HFFc6 (cell line): ENCODE data around the gene RNF13. TPM values are rescaled to one million over a fixed set of nuclear protein-coding genes. Genes with fewer than 3 reads are reported as not detected.

ENCODE experiments used
- DNase-seq: peaks from one replicate; pipeline ENCODE4 v3.0.0-alpha.2; 2018
- H3K27ac Mint-ChIP-seq: 2 replicates; pipeline ENCODE4 v1.8.0; 2020; ENCODE audit warnings: mild to moderate bottlenecking, mixed read lengths
- H3K27me3 Mint-ChIP-seq: 2 replicates; pipeline ENCODE4 v1.8.0; 2021; ENCODE audit warnings: mild to moderate bottlenecking, moderate library complexity, mixed read lengths; ENCODE audit not compliant: insufficient read depth
- H3K36me3 Mint-ChIP-seq: 2 replicates; pipeline ENCODE4 v1.8.0; 2021; ENCODE audit warnings: low read depth, mixed read lengths
- H3K4me1 Mint-ChIP-seq: 2 replicates; pipeline ENCODE4 v1.8.0; 2020; ENCODE audit warnings: low read depth, mixed read lengths
- H3K4me3 Mint-ChIP-seq: 2 replicates; pipeline ENCODE4 v1.8.0; 2020; ENCODE audit warnings: mild to moderate bottlenecking, moderate library complexity, mixed read lengths
- H3K9me3 Mint-ChIP-seq: 2 replicates; pipeline ENCODE4 v1.8.0; 2020; ENCODE audit warnings: mild to moderate bottlenecking, mixed read lengths
- long read RNA-seq: library from polyadenylated mRNA; unstranded; transcript quantifications from one replicate; pipeline ENCODE4 v2.0.0, GENCODE V29; 2019
- total RNA-seq, 6 experiments: library from RNA; stranded (reverse); fragmentation: NEBNext Ultra II Directional; extraction: Animal tissue kit (Norgen Biotek cat#: 25700); gene quantifications; 2 replicates in 1 of 6; 3 replicates in 5 of 6; pipeline ENCODE4 v1.2.3, GENCODE V29; 2021
- TF ChIP-seq, protein P1 (sequence below): fragments of 200-600 bp; sonication (generic); IDR thresholded peaks from 2 replicates; pipeline ENCODE4 v1.5.0; 2021; ENCODE audit warnings: antibody characterized with exemption, mild to moderate bottlenecking

The RNF13 gene, protein sequence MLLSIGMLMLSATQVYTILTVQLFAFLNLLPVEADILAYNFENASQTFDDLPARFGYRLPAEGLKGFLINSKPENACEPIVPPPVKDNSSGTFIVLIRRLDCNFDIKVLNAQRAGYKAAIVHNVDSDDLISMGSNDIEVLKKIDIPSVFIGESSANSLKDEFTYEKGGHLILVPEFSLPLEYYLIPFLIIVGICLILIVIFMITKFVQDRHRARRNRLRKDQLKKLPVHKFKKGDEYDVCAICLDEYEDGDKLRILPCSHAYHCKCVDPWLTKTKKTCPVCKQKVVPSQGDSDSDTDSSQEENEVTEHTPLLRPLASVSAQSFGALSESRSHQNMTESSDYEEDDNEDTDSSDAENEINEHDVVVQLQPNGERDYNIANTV
- 10 to 100 TPM; 20.5 to 33.7 (median 25.7) TPM for total RNA-seq
- long read RNA-seq, transcript RNF13-203 (10 exons, 2,843 nt) = major isoform, 23 of 36 reads
- long read RNA-seq, partial matches to known transcripts = 2 of 36 reads
- long read RNA-seq, other reads (novel, unspliced or antisense) = 5 of 36 reads

GRCh38 chr3:149812606-149813366, at the start of gene RNF13:
RNF13 (plus strand) TSS chr3:149813215; CDS start chr3:149846027, 32,812 bp downstream.
- DNase-seq = peak; percentile 95
- H3K36me3 Mint-ChIP-seq = no peaks in the 10 kb centered on the region
- no peaks in the 10 kb centered on the region; the same call in 1 of the 2 replicates for H3K27me3 Mint-ChIP-seq
- peak within 1 kb of the TSS; percentile 97 for H3K4me3 Mint-ChIP-seq
- no peaks in the 10 kb centered on the region for H3K9me3 Mint-ChIP-seq
- peaks cover 56% of the 10 kb centered on the region for H3K4me1 Mint-ChIP-seq
- TF ChIP-seq, protein P1, sequence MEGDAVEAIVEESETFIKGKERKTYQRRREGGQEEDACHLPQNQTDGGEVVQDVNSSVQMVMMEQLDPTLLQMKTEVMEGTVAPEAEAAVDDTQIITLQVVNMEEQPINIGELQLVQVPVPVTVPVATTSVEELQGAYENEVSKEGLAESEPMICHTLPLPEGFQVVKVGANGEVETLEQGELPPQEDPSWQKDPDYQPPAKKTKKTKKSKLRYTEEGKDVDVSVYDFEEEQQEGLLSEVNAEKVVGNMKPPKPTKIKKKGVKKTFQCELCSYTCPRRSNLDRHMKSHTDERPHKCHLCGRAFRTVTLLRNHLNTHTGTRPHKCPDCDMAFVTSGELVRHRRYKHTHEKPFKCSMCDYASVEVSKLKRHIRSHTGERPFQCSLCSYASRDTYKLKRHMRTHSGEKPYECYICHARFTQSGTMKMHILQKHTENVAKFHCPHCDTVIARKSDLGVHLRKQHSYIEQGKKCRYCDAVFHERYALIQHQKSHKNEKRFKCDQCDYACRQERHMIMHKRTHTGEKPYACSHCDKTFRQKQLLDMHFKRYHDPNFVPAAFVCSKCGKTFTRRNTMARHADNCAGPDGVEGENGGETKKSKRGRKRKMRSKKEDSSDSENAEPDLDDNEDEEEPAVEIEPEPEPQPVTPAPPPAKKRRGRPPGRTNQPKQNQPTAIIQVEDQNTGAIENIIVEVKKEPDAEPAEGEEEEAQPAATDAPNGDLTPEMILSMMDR = no peak
- H3K27ac Mint-ChIP-seq = peak within 1 kb of the TSS; percentile 99

GRCh38 chr3:149763565-149764195, 49.3 kb upstream of the RNF13 start:
- H3K9me3 Mint-ChIP-seq = no peaks in the 10 kb centered on the region

DNA sequence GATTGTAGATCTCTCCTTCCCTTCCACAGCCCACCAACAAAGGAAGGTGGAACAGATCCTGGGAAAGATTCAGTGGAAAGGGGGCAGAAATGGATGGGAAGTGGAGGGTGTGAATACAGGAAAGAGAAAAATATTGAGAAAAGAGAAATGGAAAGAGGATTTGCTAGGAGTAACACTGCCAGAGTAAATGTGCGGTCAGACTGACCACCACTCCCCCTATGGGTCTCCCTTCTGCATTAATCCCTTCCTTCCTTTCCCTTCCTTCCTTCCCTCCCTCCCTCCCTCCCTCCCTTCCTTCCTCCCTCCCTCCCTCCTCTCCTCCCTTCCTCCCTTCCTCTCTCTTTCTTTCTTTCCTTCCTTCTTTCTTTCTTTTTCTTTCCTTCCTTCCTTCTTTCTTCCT, 48.7 kb upstream of the RNF13 start:
- H3K27ac Mint-ChIP-seq = no peak overlapping the region
- DNase-seq = no peak
- H3K27me3 Mint-ChIP-seq = peaks cover 3% of the 10 kb centered on the region
- TF ChIP-seq, protein P1 = no peak
- no peaks in the 10 kb centered on the region for H3K36me3 Mint-ChIP-seq
- no peaks in the 10 kb centered on the region for H3K9me3 Mint-ChIP-seq
- H3K4me1 Mint-ChIP-seq = no peaks in the 10 kb centered on the region
- H3K4me3 Mint-ChIP-seq = no peak overlapping the region

More at GRCh38 chr3:149763565-149764195, 49.3 kb upstream of the RNF13 start:
- DNase-seq = no peak
- no peak overlapping the region for H3K27ac Mint-ChIP-seq
- no peaks in the 10 kb centered on the region for H3K36me3 Mint-ChIP-seq
- peaks cover 4% of the 10 kb centered on the region for H3K27me3 Mint-ChIP-seq
- no peaks in the 10 kb centered on the region for H3K4me1 Mint-ChIP-seq
- H3K4me3 Mint-ChIP-seq = no peak overlapping the region
- TF ChIP-seq, protein P1 = no peak

GRCh38 chr3:149765762-149766334, 47.2 kb upstream of the RNF13 start:
- Mint-ChIP-seq H3K9me3 (no peaks in the 10 kb centered on the region), H3K4me1 (no peaks in the 10 kb centered on the region), H3K27ac (no peak overlapping the region), H3K27me3 (peaks cover 1% of the 10 kb centered on the region), H3K36me3 (no peaks in the 10 kb centered on the region), H3K4me3 (no peak overlapping the region)
- TF ChIP-seq, protein P1 = peak; percentile 83
- DNase-seq = peak; percentile 55

DNA sequence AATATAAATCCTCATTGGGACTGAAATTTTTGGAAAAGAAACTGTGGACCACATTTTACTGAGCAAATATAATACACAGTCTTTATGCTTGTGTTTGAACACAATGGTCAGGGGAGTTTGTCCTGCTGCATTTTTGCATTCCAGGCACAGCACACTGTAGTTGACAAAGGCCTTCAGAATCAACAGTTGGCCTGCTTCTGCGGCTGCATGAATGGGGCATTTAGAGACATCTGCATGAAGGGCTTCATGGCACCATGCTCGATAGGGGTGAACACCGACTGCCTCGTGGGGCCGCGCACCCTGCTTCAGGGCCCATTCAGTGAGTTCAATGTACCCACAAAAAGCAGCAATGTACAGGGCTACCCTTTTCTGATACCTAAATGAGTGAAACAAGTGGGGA, 45.3 kb upstream of the RNF13 start:
- Mint-ChIP-seq H3K36me3 (no peaks in the 10 kb centered on the region), H3K27me3 (peaks cover 1% of the 10 kb centered on the region), H3K27ac (no peak overlapping the region), H3K4me3 (no peak overlapping the region), H3K4me1 (no peaks in the 10 kb centered on the region; the same call in 1 of the 2 replicates), H3K9me3 (no peaks in the 10 kb centered on the region)
- no peak for DNase-seq
- TF ChIP-seq, protein P1 = no peak
